Measurements from ENCODE around the gene TERT.

- TF ChIP-seq USF2 (IDR thresholded peaks at IDR 0.05; ENCODE audit: low read depth, low read length) (no peak), CTCF (conservative IDR thresholded peaks at IDR 0.05; ENCODE audit: low read depth, low read length) (no peak), POLR2A (IDR thresholded peaks at IDR 0.05; ENCODE audit: low read depth, low read length) (no peak), SMC3 (IDR thresholded peaks at IDR 0.05; ENCODE audit: low read depth, low read length) (no peak), CEBPB (IDR thresholded peaks at IDR 0.05; ENCODE audit: low read depth, low read length) (no peak)
Observed at GRCh38 chr5:1211701-1212100, 83.2 kb downstream of the TERT start.
